ENCODE results near the gene UBAC1. TPM values are rescaled to one million over a fixed set of nuclear protein-coding genes. Genes with fewer than 3 reads are reported as not detected.
A peak's percentile ranks its signal among the peaks of the same experiment; 100 is the strongest.

The UBAC1 gene
- total RNA-seq, 1 experiment from 2014 or later = 54.8 TPM

GRCh38 chr9:135927195-135928013 lies 33.8 kb downstream of the UBAC1 start:
- peak overlapping the region; percentile 81 for H3K4me2 ChIP-seq (ENCODE audit: low read length)
- no peaks in the 10 kb centered on the region for H3K9me2 ChIP-seq (ENCODE audit: insufficient read depth)
- ChIA-PET CTCF (no interaction called here), POLR2A (no interaction called here), RAD21 (ENCODE audit: low non-redundant PET in 1 of 2, low total read pairs in 2 of 2, uncharacterized antibody in 2 of 2, unreplicated experiment in 2 of 2) (no interaction called here)
- H2AFZ ChIP-seq (ENCODE audit: low read depth, low read length, poor library complexity, severe bottlenecking) = no peak overlapping the region
- ATAC-seq (peak; percentile 57), DNase-seq (ENCODE audit: low read depth, low spot score) (no peak)
- no peaks in the 10 kb centered on the region for H3K79me2 ChIP-seq (ENCODE audit: insufficient read depth, low read length)
- peaks cover 20 to 37% of the 10 kb centered on the region in 2 experiments for H3K4me1 ChIP-seq (ENCODE audit: control insufficient read depth in 1 of 2, insufficient read depth in 2 of 2, low read length in 2 of 2)
- H4K20me1 ChIP-seq (ENCODE audit: insufficient read depth) = no peaks in the 10 kb centered on the region
- H3K4me3 ChIP-seq (replicated peaks in 1 of 2; ENCODE audit: low read depth in 1 of 2, low read length in 2 of 2) = peak overlapping the region in 1 of 2 experiments; percentile 33; a peak in 2 of 4 replicates
- H3K9ac ChIP-seq (ENCODE audit: low read length) = peak overlapping the region; percentile 60
- H3K36me3 ChIP-seq (ENCODE audit: control insufficient read depth in 1 of 2, insufficient read depth in 2 of 2, low read length in 2 of 2) = peaks cover 0 to 5% of the 10 kb centered on the region in 2 experiments; a peak in 1 of 4 replicates
- TF ChIP-seq EZH2 (IDR thresholded peaks at IDR 0.05) (no peak), SIN3A (IDR thresholded peaks at IDR 0.05; ENCODE audit: low read depth) (no peak), RAD21 (IDR thresholded peaks at IDR 0.05; ENCODE audit: low read depth) (no peak), SRF (IDR thresholded peaks at IDR 0.05; ENCODE audit: low read depth) (no peak), ELF1 (IDR thresholded peaks at IDR 0.05; ENCODE audit: borderline replicate concordance, low read depth) (no peak), REST (IDR thresholded peaks at IDR 0.05; ENCODE audit: low read depth) (no peak), CBX3 (IDR thresholded peaks at IDR 0.05; ENCODE audit: low read depth) (no peak), ZNF274 (IDR thresholded peaks at IDR 0.05; ENCODE audit: low read depth, low read length) (no peak), ZFX (IDR thresholded peaks at IDR 0.05) (no peak), MAX (IDR thresholded peaks at IDR 0.05) (no peak), CTCF (IDR thresholded peaks at IDR 0.05 in 2 of 3, conservative IDR thresholded peaks at IDR 0.05 in 1 of 3; ENCODE audit: borderline replicate concordance in 1 of 3, insufficient read depth in 1 of 3, low read depth in 2 of 3, low read length in 2 of 3) (no peak), CEBPB (IDR thresholded peaks at IDR 0.05; ENCODE audit: low read depth) (no peak), EGR1 (IDR thresholded peaks at IDR 0.05; ENCODE audit: low read depth) (no peak), ZBTB33 (IDR thresholded peaks at IDR 0.05; ENCODE audit: extremely low read depth, insufficient replicate concordance, low read length) (no peak), TCF7L2 (IDR thresholded peaks at IDR 0.05; ENCODE audit: borderline replicate concordance, extremely low read depth, insufficient read depth, insufficient read length) (no peak), POLR2A (IDR thresholded peaks at IDR 0.05; ENCODE audit: borderline replicate concordance, extremely low read depth, insufficient read depth, insufficient read length) (no peak), ATF3 (IDR thresholded peaks at IDR 0.05) (no peak)
- no TSS peak for BruUV-seq (replicated peaks)
- peak overlapping the region; percentile 65 for H3K27ac ChIP-seq (ENCODE audit: low read depth, low read length)
- intact Hi-C loops (cut with micrococcal nuclease) = no loop called here
- H3K27me3 ChIP-seq (ENCODE audit: insufficient read depth, low read length) = no peaks in the 10 kb centered on the region
- H3K9me3 ChIP-seq (ENCODE audit: control insufficient read depth in 1 of 2, insufficient read depth in 1 of 2, low read depth in 1 of 2, low read length in 2 of 2) = no peaks in the 10 kb centered on the region
